Esophagus muscularis mucosa (tissue), 4 donors: ENCODE measurements around the gene CAD. TPM values are rescaled to one million over a fixed set of nuclear protein-coding genes. Genes with fewer than 3 reads are reported as not detected.

Experiments used
- DNase-seq: peaks from one replicate; pipeline ENCODE4 v3.0.0-alpha.2; 2017; ENCODE audit errors: extremely low spot score
- H3K27ac ChIP-seq, 4 donors: fragments of 200-600 bp; sonication (generic); replicated peaks in 1 of 4; 1 replicate in 3 of 4; 2 replicates in 1 of 4; pipeline ENCODE4 v1.5.1; 2016 to 2019; ENCODE audit warnings: mild to moderate bottlenecking in 1 of 4
- H3K27me3 ChIP-seq, 4 donors: fragments of 200-600 bp; sonication (generic); one replicate each; pipeline versions ENCODE4 v1.5.1 to v1.6.0; 2016 to 2019
- H3K36me3 ChIP-seq, 4 donors: fragments of 200-600 bp; sonication (generic); one replicate each; pipeline ENCODE4 v1.5.1; 2016 to 2019
- H3K4me1 ChIP-seq, 4 donors: fragments of 200-600 bp; sonication (generic); one replicate each; pipeline ENCODE4 v1.5.1; 2016 to 2019
- H3K4me3 ChIP-seq, 4 donors: fragments of 200-600 bp; sonication (generic); 1 replicate in 2 of 4; 2 replicates in 2 of 4; pipeline ENCODE4 v1.5.1; 2016 to 2019; ENCODE audit warnings: mild to moderate bottlenecking in 4 of 4, moderate library complexity in 1 of 4
- H3K9me3 ChIP-seq, 4 donors: fragments of 200-600 bp; sonication (generic); 1 replicate in 3 of 4; 2 replicates in 1 of 4; pipeline ENCODE4 v1.5.1; 2016 to 2019
- CTCF ChIP-seq, 3 experiments: fragments of 200-600 bp in 2 of 3; fragments of 450-650 bp in 1 of 3; sonication (generic) in 2 of 3; IDR thresholded peaks; one replicate each; pipeline ENCODE4 v1.5.1; 2017 to 2019; ENCODE audit warnings: antibody characterized with exemption in 3 of 3, mild to moderate bottlenecking in 2 of 3, moderate library complexity in 1 of 3
- EP300 ChIP-seq: sonication (generic); formaldehyde crosslinking; IDR thresholded peaks from one replicate; pipeline ENCODE4 v1.6.1; 2017; ENCODE audit warnings: antibody characterized with exemption
- POLR2A ChIP-seq: fragments of 450-650 bp; IDR thresholded peaks from one replicate; pipeline ENCODE4 v1.6.1; 2017; ENCODE audit warnings: antibody characterized with exemption, moderate library complexity, mild to moderate bottlenecking, low read depth
- POLR2AphosphoS5 ChIP-seq, 2 donors: sonication (generic); formaldehyde crosslinking; IDR thresholded peaks; one replicate each; pipeline ENCODE4 v1.6.1; 2017; ENCODE audit warnings: antibody characterized with exemption in 2 of 2
- WGBS: methylation state at CpG from one replicate; pipeline ENCODE4 v1.1.5; 2018; 5-methylcytosine and 5-hydroxymethylcytosine counted together
- intact Hi-C: fragments of 100-400 bp; cut with DNase I; formaldehyde crosslinking; loops from one replicate; pipeline ENCODE4 v1.15.1; 2023
- total RNA-seq, 4 donors: library from RNA; depleted of rRNA; stranded (reverse); fragments of >200 nt; gene quantifications; one replicate each; pipeline versions ENCODE4 v1.1.0 to v1.2.1, GENCODE V29; 2016

CAD gene
- total RNA-seq, 4 donors from 2014 or later = 12.4 to 28.3 (median 16.6) TPM

DNA sequence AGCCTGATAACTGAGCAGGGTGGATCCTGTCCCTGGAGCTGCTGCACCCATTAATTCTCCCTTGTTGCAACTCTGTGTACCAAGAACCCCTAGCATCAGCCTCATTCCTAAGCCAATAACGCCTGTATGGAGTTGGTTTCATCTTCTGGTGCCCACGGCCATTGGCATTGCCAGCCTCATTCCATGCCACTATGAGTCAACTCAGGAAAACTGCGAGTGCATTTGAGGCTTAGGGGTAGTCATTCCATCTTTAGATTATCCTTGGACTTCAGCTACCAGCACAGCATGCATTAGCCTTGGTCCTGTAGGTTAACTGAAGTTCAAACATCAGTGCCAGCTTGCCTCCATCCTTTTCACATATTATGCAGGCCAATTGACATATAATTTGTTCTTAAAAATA is 63.7 kb downstream of the CAD start:
- Histone ChIP-seq H3K4me3 (no peak overlapping the region), H3K27ac (no peak overlapping the region), H3K9me3 (no peaks in the 10 kb centered on the region), H3K36me3 (no peaks in the 10 kb centered on the region), H3K4me1 (peaks cover 0 to 17% (median 4%) of the 10 kb centered on the region in 4 donors), H3K27me3 (peaks cover 0 to 45% (median 3%) of the 10 kb centered on the region in 4 donors)
- intact Hi-C loops = loop anchor here (2.0 to 10.0 kb wide), 2 partner anchors 182 to 316 kb away; no protein-coding TSS in a partner anchor
- TF ChIP-seq POLR2A = no peak
- TF ChIP-seq POLR2AphosphoS5 (IDR thresholded peaks at IDR 0.05) = no peak
- TF ChIP-seq CTCF (IDR thresholded peaks at IDR 0.05) = no peak
- no peak for DNase-seq
- 85% methylated on average over 3 of the region's 3 CpGs for WGBS

- WGBS = 80% methylated on average over 3 of the region's 3 CpGs
- Histone ChIP-seq H3K27me3 (peaks cover 0 to 39% (median 3%) of the 10 kb centered on the region in 4 donors), H3K4me3 (no peak overlapping the region), H3K4me1 (peaks cover 0 to 17% (median 4%) of the 10 kb centered on the region in 4 donors), H3K36me3 (no peaks in the 10 kb centered on the region), H3K9me3 (no peaks in the 10 kb centered on the region), H3K27ac (no peak overlapping the region)
- DNase-seq = no peak
- TF ChIP-seq POLR2AphosphoS5 (IDR thresholded peaks at IDR 0.05) (no peak), POLR2A (no peak), EP300 (no peak), CTCF (IDR thresholded peaks at IDR 0.05) (no peak)
- intact Hi-C loops = loop anchor here (2.0 to 10.0 kb wide), 2 partner anchors 183 to 317 kb away; no protein-coding TSS in a partner anchor
Measured at GRCh38 chr2:27281442-27281841, 64.3 kb downstream of the CAD start.

- Histone ChIP-seq H3K36me3 (no peaks in the 10 kb centered on the region), H3K4me1 (peaks cover 0 to 17% (median 4%) of the 10 kb centered on the region in 4 donors), H3K9me3 (no peaks in the 10 kb centered on the region), H3K27ac (no peak within 1 kb of the TSS), H3K4me3 (no peak within 1 kb of the TSS), H3K27me3 (peaks cover 0 to 35% (median 3%) of the 10 kb centered on the region in 4 donors)
- intact Hi-C loops = loop anchor here (2.0 to 10.0 kb wide), 2 partner anchors 183 to 317 kb away; no protein-coding TSS in a partner anchor
- 59% methylated on average over 5 of the region's 5 CpGs for WGBS
- DNase-seq = no peak
- no peak for TF ChIP-seq POLR2AphosphoS5 (IDR thresholded peaks at IDR 0.05)
- no peak for TF ChIP-seq EP300
- no peak for TF ChIP-seq CTCF (IDR thresholded peaks at IDR 0.05)
- no peak for TF ChIP-seq POLR2A
Measured at GRCh38 chr2:27281855-27282559, 64.8 kb downstream of the CAD start, which contains the start of gene TRIM54. Gene TRIM54, plus strand, starts transcription at chr2:27282429. Its CDS starts 303 bp downstream, at chr2:27282732.

GRCh38 chr2:27282892-27283291 is 65.7 kb downstream of the CAD start:
- 38% methylated on average over 4 of the region's 5 CpGs for WGBS
- no peak overlapping the region for H3K4me3 ChIP-seq
- intact Hi-C loops = loop anchor here (10.0 kb wide), 1 partner anchor 318 kb away; no protein-coding TSS in a partner anchor

More at GRCh38 chr2:27282892-27283291, 65.7 kb downstream of the CAD start:
- no peak for TF ChIP-seq POLR2A
- no peak for TF ChIP-seq CTCF (IDR thresholded peaks at IDR 0.05)
- no peak for TF ChIP-seq POLR2AphosphoS5 (IDR thresholded peaks at IDR 0.05)
- no peak for TF ChIP-seq EP300
- Histone ChIP-seq H3K9me3 (no peaks in the 10 kb centered on the region), H3K27me3 (peaks cover 0 to 26% (median 3%) of the 10 kb centered on the region in 4 donors), H3K36me3 (no peaks in the 10 kb centered on the region), H3K4me1 (peaks cover 0 to 17% (median 4%) of the 10 kb centered on the region in 4 donors), H3K27ac (no peak overlapping the region)
- DNase-seq = no peak
